ENCODE measurements around the gene CACNA1B.

CACNA1B gene

DNA sequence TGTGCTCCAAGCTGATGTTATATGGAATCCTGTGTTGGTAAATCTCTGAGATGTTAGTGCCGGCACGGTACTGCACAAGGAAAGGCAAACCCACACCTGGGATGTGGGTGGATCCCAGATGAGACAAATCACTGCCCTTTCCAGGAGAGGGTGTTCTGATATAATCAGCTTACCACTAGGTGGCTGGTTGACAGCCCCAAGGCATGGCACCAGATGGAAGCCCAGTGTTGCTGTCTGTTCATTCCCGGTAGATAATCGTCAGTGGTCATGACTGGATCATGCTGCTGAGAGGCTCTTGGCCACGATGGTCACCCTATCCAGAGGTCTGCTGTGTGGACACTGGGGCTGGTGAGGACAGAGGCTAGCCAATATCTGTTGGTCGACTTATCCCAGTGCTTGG, 184.0 kb downstream of the CACNA1B start:
- no peak for DNase-seq

DNA sequence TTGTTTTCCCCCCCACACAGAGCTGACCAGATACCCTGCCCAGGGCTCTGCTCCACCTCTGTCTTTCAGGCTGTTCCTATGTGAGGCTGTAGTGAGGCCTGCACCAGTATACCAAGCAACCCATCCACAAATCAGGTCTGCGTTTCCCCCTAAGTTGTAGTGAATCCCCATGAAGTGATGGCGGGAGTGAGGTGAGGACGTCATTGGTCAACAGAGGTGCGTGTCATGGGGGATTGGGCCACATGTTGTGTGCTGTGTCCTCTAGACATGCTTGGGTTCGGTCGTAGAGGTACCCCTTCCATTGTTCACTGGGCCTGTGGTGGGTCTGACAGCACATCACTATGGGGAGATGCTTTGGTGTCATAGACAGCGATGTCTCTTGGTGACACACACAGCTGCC, 184.6 kb downstream of the CACNA1B start:
- DNase-seq: no peak

DNA sequence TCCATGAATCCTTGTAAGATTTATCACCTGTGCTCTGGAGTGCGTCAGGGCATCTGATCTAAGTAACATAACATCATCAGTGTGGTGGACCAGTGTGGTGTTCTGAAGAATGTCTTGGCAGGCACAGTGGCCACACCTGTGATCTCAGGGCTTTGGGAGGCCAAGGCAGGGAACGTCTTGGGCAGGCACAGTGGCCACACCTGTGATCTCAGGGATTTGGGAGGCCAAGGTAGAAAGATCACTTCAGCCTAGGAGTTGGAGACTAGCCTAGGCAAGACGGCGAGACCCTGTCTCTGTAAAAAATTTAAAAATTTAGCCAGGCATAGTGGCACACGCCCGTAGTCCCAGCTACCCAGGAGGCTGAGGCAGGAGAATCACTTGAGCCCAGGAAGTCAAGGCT, 185.5 kb downstream of the CACNA1B start:
- DNase-seq: no peak

DNA sequence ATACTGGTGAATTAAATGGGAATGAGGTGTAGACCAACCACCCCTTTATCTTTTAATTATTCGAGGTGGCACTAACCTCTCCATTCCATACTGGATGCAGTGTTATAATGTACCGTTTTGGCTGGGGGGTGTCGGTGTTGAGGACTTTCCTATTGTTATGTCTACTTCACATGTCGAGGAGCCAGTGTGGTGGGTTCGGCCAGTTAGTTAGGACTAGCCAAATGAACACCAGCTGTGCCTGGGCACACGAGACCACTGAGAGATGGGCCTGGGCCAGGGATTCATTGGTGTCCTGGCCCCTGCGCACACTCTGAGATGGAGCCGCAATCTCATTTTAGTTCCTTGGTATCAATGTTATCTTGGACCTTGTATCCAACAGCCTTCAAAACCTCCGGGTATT, 186.2 kb downstream of the CACNA1B start:
- DNase-seq: no peak

DNA sequence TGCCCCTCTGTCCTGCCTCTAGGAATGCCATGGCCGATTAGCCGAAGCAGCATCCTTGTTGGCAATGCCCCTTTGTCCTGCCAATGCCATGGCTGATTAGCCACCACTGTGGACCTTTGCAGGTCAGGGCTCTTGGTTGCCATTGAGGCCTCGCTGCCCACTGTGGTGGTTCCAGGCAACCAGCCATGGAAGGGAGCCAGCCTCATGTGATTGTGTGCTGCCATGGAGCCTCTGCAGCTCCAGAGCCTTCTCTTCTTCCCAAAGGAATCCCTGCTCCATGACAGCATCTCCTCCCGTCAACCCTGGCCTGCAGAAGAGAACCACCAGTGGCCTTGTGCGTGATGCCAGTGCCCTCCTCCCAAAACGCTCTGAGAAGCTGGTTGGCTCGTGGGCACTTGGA, 187.0 kb downstream of the CACNA1B start:
- DNase-seq: no peak

DNA sequence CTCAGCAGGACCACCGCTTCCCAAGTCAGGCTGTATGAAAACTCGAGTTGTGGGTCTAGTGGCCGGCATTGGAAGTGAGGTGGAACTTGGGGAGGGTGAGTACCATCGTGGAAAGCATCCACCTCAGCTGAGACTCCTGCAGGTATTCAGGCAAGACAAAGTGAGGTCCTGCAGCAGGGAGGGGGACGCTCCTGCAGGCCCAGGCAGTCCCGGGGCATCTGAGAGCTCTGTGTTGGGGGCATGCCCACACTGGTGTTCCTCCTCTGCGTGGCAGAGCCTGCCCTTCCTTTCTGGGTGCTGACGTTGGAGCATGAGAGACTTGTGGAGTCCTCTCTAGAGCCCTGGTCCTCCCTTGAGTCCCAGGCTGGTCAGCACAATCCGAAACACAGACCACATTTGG, 187.7 kb downstream of the CACNA1B start:
- no peak for DNase-seq

DNA sequence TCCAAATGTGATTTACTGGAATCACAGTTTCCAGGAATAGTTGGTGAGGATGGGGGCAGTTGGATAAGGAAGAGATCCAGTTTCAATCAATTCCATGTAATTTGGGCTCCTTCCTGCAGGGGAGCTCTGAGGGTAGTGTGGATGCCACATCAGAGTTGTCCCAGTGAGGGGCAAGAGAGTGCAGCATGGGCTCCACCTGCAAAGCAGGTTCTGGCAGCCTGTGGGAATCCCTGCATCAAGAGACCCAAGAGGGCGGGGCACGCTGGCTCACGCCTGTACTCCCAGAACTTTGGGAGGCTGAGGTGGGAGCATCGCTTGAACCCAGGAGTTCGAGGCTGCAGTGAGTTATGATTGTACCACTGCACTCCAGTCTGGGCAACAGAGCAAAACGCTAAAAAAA, 188.5 kb downstream of the CACNA1B start:
- no peak for DNase-seq

DNA sequence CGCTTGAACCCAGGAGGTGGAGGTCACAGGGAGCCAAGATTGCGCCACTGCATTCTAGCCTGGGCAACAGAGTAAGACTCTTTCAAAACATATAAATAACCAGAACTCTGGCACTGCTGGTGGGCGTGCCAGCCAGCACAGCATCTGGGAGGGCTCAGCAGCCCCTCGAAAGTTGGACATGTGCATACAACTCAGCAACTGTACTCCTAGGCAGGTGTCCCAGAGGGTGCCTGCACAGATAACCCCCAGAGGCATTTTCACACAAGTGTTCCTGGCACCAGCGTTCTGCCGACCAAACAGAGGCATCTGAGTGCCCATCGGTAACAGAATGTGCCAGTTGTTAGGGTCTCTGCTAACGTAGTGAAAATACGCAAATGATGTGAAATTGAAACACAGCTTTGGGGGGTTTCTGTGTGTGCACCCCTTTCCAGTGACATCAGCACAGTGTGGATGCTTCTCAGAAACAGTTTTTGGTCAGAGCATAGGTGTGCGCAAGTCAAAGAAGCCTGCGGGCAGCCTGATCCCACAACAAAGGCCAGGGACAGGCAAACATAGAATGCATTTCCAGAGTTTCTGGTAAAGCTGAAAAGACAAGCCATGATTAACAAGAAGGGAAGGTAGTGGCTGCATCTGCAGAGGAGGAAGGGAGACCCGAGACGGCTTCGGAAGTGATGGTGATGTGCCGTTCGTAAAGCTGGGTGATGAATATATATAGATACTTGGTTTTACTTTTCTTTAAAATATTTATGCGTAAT, 190.2 kb downstream of the CACNA1B start:
- no peak for DNase-seq

DNA sequence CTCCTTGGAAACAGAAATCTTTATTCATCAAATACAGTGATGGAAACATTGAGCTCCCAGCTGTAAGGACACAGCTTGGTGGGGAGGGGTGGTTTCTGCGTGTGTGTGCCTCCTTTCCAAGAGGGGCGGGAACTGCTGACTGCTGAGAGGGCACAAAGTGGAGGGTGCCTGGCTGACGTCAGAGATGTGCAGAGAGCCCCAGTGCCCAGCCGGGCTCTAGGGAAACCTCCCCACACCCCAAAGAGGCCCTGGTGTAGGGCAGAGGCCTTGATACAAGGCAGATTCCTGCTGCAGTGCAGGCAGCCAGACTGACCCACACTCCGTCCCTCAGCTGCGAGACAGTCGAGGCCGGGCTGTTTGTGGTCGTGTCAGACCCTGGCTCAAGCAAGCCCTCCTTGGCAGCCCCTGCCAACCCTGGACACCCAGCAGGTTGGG, 191.0 kb downstream of the CACNA1B start:
- no peak for DNase-seq

DNA sequence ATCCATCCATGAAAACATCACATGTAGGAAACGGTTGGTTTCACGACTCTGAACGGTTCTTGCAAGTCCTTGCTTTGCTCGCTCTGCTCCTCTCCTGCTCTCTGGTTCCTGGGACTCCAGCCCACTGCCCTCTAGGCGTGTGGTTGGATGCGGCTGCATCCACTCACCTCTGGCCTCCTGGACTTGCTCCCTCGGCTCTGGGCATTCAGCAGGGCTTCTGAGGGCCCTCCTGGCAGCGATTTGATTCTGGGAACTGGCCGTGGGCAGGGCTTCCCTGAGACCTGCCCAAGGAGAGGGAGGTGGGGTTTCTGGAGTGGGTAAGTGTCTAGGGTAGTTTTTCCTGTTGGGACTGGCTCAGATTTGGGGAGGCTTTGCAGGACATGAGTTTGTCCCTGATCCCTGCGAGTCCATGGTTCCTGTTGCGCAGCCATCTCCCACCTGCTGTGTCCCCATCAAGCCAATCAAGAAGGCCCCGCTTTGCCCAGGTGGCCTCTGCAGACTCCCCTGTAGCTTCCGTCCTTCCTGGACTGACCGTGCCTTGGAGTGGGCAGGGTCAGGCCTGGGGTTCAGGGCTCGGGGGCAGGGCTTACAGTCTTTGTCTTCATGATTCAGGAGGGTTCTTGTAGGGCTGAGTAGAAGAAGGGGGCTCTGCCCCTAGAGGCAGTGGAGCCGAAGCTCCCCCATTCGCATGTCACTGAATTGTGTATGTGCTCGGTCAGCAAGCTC, 192.3 kb downstream of the CACNA1B start:
- no peak for DNase-seq

DNA sequence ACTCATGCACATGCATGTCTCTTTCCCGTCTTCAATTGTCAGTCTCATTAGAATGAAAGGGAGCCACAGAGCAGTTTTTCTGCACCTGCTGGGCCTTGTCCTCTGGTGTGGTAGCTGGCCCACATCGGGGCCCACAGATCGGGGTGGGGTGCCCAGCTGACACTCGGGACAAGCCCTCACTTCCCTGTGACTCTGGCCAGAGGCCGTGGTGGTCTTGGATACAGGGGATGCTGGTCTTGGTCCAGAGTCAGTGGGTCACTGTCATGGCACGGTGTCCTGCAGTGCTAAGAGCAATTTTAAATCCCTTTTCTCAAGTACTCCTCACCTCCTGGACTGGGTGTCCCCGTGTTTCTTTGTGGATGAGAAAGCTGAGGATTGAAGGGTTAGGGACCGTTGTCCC, 193.2 kb downstream of the CACNA1B start:
- DNase-seq: no peak

DNA sequence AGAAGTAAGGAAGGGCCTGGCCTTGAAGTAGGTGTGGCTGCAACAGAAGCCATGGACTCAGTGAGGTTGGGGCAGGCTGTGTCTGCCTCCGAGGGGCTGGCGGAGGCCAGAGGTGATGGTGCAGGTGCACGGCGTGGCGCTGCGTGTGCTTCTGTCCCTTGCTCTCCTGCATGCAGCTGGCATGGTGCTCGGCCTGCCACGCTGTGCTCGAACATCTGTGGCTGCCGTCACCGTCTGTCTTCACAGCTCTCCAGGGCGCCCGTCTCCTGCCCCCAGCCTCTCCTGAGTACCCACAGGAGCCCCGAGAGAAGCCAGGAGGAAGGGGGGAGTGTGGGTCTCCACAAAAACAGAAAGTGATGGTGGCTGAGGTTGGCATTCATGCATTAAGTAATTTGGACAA, 193.7 kb downstream of the CACNA1B start:
- DNase-seq: no peak

DNA sequence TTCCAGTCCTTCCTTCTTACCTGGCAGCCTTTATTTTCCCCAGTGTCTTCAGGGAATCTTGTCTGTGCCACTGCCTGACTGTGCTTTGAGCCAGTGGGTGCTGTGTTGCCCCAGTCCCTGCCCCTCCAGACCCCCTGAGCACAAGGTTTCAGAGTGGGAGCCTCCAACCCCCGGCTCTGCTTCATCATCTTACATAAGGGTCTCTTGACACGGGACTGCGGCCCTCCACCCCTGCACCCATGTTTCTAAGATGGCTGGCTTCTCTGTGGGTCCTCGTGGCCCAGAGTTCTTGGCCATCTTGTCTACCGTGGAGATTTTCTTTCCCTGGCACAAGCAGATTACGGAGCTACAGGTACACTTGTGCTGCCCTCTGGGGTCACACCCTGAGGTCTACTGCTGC, 194.1 kb downstream of the CACNA1B start:
- no peak for DNase-seq

DNA sequence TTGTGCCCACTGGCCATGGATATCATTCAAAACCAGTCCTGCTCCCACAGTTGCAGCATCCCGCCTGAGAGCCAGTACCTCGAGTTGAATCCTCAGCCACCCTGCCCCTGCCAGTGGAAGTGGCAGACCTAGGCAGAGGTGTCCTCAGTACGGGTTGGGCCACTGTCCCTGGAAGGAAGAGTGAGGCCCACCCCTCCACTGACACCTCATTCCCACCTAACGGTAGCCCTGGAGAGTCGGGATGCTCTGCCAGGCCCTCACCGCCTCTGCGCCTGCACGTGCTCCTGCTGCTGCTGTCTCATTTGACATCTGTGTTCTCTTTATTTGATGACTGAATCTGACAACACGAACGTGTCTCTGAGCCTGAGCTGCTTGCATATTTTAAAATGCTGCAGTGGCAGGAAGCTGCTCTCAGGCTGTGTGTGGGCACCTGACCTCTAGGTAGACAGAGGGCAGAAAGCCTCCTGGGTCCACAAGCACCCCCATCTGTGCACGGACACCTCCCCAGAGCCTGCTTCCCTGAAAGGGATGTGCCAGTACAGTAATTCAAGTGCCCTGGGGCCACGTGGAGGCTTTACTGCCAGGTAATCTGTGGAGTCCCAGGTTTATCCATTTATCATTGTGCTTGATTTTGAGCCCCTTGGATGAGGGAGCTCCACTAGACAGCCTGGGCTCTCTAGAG, 194.7 kb downstream of the CACNA1B start:
- DNase-seq: no peak

DNA sequence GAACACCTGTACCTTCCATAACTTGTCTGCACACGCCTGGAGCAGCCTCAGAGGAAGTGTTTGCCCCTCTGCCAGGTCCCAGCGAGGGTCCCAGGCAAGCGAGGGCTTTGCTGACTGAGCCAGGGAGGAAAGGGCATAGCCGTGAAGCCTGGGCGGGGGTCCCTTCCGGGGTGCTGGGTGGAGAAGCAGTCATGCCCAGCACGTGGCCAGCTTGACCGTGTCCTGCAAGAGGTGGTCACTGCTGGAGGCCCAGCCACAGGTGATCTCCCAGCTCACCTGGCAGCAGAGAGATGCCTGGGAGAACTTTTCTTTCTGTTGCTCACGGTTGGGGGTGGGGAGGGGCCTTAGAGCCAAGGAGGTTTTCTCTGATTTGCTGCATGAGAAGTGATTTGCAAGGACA, 195.3 kb downstream of the CACNA1B start:
- DNase-seq: no peak

DNA sequence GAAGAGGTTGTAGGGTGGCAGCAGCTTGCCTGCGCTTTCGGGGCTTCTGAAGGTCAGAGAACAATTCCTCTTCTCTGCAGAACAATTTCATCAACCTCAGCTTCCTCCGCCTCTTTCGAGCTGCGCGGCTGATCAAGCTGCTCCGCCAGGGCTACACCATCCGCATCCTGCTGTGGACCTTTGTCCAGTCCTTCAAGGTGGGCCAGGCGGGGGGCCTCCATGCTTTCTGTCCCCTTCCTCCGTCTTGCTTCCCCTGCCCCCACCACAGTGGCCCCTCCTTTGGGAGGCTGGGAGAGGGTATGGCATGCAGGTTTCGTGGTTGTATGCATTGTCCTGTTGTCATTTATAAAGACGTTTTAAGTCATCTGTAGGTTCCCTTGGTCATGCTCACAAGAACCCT, 195.8 kb downstream of the CACNA1B start:
- DNase-seq: no peak

DNA sequence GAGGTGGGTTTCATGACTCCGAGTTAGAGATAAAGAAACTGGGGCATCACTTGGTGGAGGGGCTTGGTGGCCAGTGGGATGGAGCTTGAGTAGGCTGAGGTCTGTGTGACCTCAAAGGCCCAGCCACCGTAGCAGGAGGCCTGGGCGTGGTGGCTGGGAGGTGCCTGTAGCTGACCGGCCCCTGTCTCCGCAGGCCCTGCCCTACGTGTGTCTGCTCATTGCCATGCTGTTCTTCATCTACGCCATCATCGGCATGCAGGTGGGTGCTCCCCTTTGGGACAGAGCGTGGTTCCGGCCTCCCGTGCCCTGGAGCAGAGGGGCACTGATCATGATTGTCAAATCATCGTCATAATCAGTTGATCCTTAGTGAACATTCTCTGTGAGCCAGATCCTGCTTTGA, 196.2 kb downstream of the CACNA1B start:
- DNase-seq: no peak

DNA sequence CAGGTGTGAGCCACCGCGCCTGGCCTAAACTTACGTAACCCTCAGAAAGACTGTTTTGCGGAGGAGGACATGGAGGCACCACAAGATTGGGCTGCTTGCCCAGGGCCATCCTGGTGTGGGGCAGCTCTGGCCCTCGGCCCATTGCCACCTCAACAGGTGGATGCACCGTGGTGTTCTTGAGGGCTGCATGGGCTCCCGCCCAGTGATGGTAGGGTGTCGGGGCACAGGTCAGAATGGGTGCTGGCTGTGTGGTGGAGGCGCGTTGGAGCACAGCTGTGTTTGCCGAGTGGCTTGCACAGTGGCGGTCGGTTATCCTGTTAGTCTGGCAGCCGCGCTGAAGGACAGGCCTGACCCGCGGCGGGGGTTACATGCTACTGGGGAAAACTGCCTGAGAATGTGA, 196.9 kb downstream of the CACNA1B start:
- DNase-seq: no peak

DNA sequence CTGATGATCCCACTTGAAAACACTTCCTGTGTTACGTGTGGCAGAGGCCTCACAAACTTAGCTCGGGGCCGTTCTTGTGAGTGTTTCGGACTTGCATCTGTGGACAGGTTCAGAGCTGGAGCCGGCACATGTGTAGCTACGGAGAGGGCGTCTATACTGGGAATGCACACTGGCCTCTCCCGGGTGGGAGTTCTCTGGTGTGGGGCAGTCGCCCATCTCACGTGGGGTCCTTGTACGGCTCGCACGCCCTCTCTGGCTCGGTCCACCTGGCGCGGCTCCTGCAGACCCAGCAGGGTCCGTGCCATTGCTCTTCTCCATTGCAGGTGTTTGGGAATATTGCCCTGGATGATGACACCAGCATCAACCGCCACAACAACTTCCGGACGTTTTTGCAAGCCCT, 197.9 kb downstream of the CACNA1B start:
- no peak for DNase-seq

DNA sequence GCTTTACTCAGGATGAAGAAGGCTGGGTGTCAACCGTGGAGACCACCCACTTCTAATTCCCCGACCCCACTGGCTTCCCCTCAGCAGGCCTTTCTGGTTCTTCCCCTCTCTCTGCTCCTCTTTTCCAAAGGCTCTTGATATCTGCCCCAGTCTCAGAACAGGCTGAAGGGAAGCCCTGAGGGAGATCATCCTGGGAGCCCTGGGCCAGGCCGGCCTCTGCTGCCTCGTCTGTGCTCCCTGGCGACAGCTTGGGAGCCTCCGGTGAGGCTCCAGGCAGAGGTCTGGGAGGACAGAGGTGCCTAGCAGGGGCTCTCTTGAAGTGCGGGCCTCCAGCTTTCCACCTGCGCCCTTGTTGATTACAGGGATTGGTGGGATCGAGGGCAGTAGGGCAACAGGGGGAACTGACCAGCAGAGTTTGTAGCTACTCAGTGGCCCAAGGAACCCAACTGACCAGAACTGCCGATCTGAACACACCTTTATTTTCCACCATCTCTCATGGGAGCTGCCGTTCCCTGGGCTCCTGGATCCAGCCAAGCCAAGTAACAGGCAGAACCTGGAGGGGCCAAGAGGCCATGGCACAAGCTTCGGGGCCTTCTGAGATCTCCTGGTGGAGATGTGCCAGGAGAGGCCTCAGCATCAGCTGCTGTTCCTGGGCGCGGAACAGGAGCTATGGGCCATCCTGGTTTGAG, 198.5 kb downstream of the CACNA1B start:
- no peak for DNase-seq

DNA sequence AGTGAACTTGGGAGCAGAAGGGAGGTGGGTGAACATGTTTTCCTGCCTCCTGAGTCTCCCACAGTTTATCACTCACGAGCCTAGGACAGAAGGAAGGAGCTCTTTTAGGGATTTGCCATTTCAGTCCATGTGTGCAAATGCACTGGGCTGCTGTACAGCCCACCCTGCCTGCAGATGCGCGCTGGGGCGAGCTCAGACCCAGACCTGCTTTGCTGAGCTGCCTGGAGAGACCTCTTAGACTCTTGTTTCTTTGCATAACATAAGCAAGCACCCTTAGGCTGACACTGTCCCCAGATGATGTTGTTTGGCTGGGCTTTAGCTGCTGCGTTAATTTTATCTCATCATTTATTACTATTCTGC, 199.0 kb downstream of the CACNA1B start:
- DNase-seq: no peak

DNA sequence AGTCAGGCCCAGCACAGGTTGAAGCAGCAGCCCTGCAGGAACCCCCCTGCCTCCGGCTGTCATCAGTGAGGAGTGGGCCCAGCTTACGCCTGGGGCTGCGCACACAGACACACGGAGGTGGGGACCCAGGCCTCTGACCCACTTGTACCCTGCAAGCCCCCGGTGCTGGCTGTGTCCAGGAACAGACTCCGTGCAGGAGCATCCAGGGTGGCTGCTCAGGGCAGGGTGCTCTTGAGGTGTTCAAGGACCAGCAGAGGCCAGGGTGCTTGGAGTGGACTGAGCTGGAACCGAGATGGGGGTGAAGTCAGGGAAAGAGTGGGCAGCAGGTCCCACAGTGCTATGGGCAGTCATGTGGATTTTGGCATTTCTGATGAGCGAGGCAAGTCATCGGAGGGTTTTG, 199.5 kb downstream of the CACNA1B start:
- no peak for DNase-seq

DNA sequence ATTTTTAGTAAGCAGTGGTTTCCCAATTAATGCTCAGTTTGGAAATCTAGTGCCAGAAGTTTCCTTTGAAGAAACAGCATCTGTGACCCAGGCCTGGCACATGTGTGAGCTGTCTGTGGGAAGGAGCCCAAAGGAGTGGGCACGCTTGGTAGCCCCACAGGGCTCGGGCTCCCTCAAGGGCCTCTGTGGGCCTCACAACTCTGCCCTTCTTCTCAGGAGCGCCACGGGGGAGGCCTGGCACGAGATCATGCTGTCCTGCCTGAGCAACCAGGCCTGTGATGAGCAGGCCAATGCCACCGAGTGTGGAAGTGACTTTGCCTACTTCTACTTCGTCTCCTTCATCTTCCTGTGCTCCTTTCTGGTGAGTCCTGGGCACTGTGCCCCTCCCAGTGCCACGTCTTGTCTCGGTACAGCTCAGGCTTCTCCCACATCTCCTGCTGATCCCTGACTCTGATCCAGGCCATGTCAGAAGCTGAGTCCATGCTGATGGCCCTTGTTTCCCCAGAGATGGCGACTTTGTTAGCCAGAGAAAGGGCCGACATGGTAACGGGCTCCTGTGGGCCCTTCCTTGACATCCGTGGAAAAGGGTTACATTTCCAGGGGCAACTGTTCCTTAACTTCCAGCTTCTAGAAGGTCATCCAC, 200.4 kb downstream of the CACNA1B start:
- DNase-seq: no peak
